ENCODE measurements around the gene ENPP7.

- TF ChIP-seq TAF1 (IDR thresholded peaks at IDR 0.05; ENCODE audit: borderline replicate concordance, insufficient read depth, low read length) (no peak), REST (IDR thresholded peaks at IDR 0.05; ENCODE audit: insufficient read depth in 1 of 2, low read depth in 2 of 2, low read length in 2 of 2) (no peak), POLR2AphosphoS5 (IDR thresholded peaks at IDR 0.05; ENCODE audit: low read depth, low read length) (no peak), SIN3A (IDR thresholded peaks at IDR 0.05; ENCODE audit: borderline replicate concordance, insufficient read depth, low read length) (no peak)
Observed at GRCh38 chr17:79729761-79730160, 982 bp upstream of the ENPP7 start.
